ENCODE measurements around the gene CBFA2T3.

- TF ChIP-seq POLR2A (IDR thresholded peaks at IDR 0.05), result no peak
- TF ChIP-seq, protein P1, sequence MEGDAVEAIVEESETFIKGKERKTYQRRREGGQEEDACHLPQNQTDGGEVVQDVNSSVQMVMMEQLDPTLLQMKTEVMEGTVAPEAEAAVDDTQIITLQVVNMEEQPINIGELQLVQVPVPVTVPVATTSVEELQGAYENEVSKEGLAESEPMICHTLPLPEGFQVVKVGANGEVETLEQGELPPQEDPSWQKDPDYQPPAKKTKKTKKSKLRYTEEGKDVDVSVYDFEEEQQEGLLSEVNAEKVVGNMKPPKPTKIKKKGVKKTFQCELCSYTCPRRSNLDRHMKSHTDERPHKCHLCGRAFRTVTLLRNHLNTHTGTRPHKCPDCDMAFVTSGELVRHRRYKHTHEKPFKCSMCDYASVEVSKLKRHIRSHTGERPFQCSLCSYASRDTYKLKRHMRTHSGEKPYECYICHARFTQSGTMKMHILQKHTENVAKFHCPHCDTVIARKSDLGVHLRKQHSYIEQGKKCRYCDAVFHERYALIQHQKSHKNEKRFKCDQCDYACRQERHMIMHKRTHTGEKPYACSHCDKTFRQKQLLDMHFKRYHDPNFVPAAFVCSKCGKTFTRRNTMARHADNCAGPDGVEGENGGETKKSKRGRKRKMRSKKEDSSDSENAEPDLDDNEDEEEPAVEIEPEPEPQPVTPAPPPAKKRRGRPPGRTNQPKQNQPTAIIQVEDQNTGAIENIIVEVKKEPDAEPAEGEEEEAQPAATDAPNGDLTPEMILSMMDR (IDR thresholded peaks at IDR 0.05), result no peak
Observed at GRCh38 chr16:88842806-88843205, 134.2 kb downstream of the CBFA2T3 start.

Measured in tibial nerve (tissue), 3 donors.